HG02798 (cell line): ENCODE results near the gene DTWD2.

Experiments
- ATAC-seq: cut with Tn5 transposase; IDR thresholded peaks from one replicate; pipeline ENCODE4 v1.9.1; 2021; ENCODE audit warnings: mild to moderate bottlenecking; ENCODE audit not compliant: unreplicated experiment, poor library complexity

DTWD2 gene

GRCh38 chr5:118791926-118792734 lies 196.2 kb downstream of the DTWD2 start:
- ATAC-seq = peak; percentile 97

GRCh38 chr5:118789366-118789765 lies 199.0 kb downstream of the DTWD2 start:
- no peak for ATAC-seq

GRCh38 chr5:118788351-118788750 lies 200.0 kb downstream of the DTWD2 start:
- ATAC-seq = no peak
